Measurements from ENCODE around the gene CD55.

- no peak for TF ChIP-seq CHD1 (IDR thresholded peaks at IDR 0.05; ENCODE audit: low read depth, low read length)
- no peak for TF ChIP-seq TAF1 (IDR thresholded peaks at IDR 0.05; ENCODE audit: low read depth, low read length)
- no peak for TF ChIP-seq EP300 (IDR thresholded peaks at IDR 0.05; ENCODE audit: borderline replicate concordance in 1 of 2, low read depth in 2 of 2, low read length in 2 of 2)
- TF ChIP-seq KDM1A (IDR thresholded peaks at IDR 0.05; ENCODE audit: borderline replicate concordance, low read length): no peak
- TF ChIP-seq POLR2AphosphoS5 (IDR thresholded peaks at IDR 0.05; ENCODE audit: low read depth, low read length): no peak
- TF ChIP-seq CTCF (IDR thresholded peaks at IDR 0.05; ENCODE audit: control extremely low read depth in 1 of 3, insufficient read depth in 1 of 3, low read depth in 1 of 3, low read length in 3 of 3): no peak
- no peak for TF ChIP-seq EZH2 (IDR thresholded peaks at IDR 0.05; ENCODE audit: low read depth, low read length, severe bottlenecking)
- no peak for TF ChIP-seq RXRA (IDR thresholded peaks at IDR 0.05; ENCODE audit: insufficient read depth, low read depth, low read length)
- TF ChIP-seq RAD21 (IDR thresholded peaks at IDR 0.05 in 1 of 2, conservative IDR thresholded peaks at IDR 0.05 in 1 of 2; ENCODE audit: low read depth in 2 of 2, low read length in 2 of 2): no peak
- TF ChIP-seq ATF2 (IDR thresholded peaks at IDR 0.05; ENCODE audit: low read length): no peak
- TF ChIP-seq MAX (IDR thresholded peaks at IDR 0.05): no peak
- TF ChIP-seq USF2 (IDR thresholded peaks at IDR 0.05; ENCODE audit: low read length): no peak
- no peak for TF ChIP-seq POU5F1 (IDR thresholded peaks at IDR 0.05; ENCODE audit: low read depth, low read length)
Measured at GRCh38 chr1:207389728-207390464, 68.4 kb downstream of the CD55 start.
